ENCODE measurements around the gene BPTF.
"Not testable (repeated sequence)": the region's sequence is repeated elsewhere in the genome, so short reads cannot be mapped to it uniquely, and the experiment has no call there.

Gene BPTF

GRCh38 chr17:67891481-67892119 lies 66.3 kb downstream of the BPTF start:
- DNase-seq (ENCODE audit: low read depth in 2 of 2): no peak

GRCh38 chr17:67902511-67903231 lies 77.4 kb downstream of the BPTF start:
- DNase-seq (ENCODE audit: low read depth in 2 of 2): no peak

GRCh38 chr17:67905298-67905697 lies 80.0 kb downstream of the BPTF start:
- DNase-seq (ENCODE audit: low read depth in 2 of 2): not testable (repeated sequence)

- not testable (repeated sequence) for DNase-seq (ENCODE audit: low read depth in 2 of 2)
Observed at GRCh38 chr17:67910117-67910803, 85.0 kb downstream of the BPTF start.

GRCh38 chr17:67911059-67911782 lies 85.9 kb downstream of the BPTF start:
- no peak for DNase-seq (ENCODE audit: low read depth in 2 of 2)

- DNase-seq (ENCODE audit: low read depth in 2 of 2): no peak
Observed at GRCh38 chr17:67912088-67912487, 86.8 kb downstream of the BPTF start.

- no peak for DNase-seq (ENCODE audit: low read depth in 2 of 2)
Observed at GRCh38 chr17:67912656-67913055, 87.4 kb downstream of the BPTF start.

GRCh38 chr17:67920212-67920611 lies 94.9 kb downstream of the BPTF start:
- no peak for DNase-seq (ENCODE audit: low read depth in 2 of 2)

- no peak for DNase-seq (ENCODE audit: low read depth in 2 of 2)
Observed at GRCh38 chr17:67922503-67922902, 97.2 kb downstream of the BPTF start.

- DNase-seq (ENCODE audit: low read depth in 2 of 2): not testable (repeated sequence)
Observed at GRCh38 chr17:67928842-67929241, 103.5 kb downstream of the BPTF start.

GRCh38 chr17:67931227-67931626 lies 105.9 kb downstream of the BPTF start:
- DNase-seq (ENCODE audit: low read depth in 2 of 2): no peak

- DNase-seq (ENCODE audit: low read depth in 2 of 2): no peak
Observed at GRCh38 chr17:67942810-67943209, 117.5 kb downstream of the BPTF start.

- DNase-seq (ENCODE audit: low read depth in 2 of 2): no peak
Observed at GRCh38 chr17:67944035-67944434, 118.7 kb downstream of the BPTF start.

- no peak for DNase-seq (ENCODE audit: low read depth in 2 of 2)
Observed at GRCh38 chr17:67946513-67946912, 121.2 kb downstream of the BPTF start.

GRCh38 chr17:67947325-67947813 lies 122.1 kb downstream of the BPTF start:
- DNase-seq (ENCODE audit: low read depth in 2 of 2): no peak

GRCh38 chr17:67950945-67951344 lies 125.6 kb downstream of the BPTF start:
- no peak for DNase-seq (ENCODE audit: low read depth in 2 of 2)

- DNase-seq (ENCODE audit: low read depth in 2 of 2): no peak
Observed at GRCh38 chr17:67959510-67959909, 134.2 kb downstream of the BPTF start.

- DNase-seq (ENCODE audit: low read depth in 2 of 2): not testable (repeated sequence)
Observed at GRCh38 chr17:67960276-67960675, 135.0 kb downstream of the BPTF start.

- DNase-seq (ENCODE audit: low read depth in 2 of 2): not testable (repeated sequence)
Observed at GRCh38 chr17:67962156-67962555, 136.9 kb downstream of the BPTF start.

GRCh38 chr17:67963145-67963572 lies 137.9 kb downstream of the BPTF start:
- peak; percentile 21 to 50 for DNase-seq (ENCODE audit: low read depth in 2 of 2)

- no peak for DNase-seq (ENCODE audit: low read depth in 2 of 2)
Observed at GRCh38 chr17:67970783-67971182, 145.5 kb downstream of the BPTF start.

GRCh38 chr17:67974185-67974584 lies 148.9 kb downstream of the BPTF start:
- DNase-seq (ENCODE audit: low read depth in 2 of 2): no peak
